ENCODE data around the gene EDN1. TPM values are rescaled to one million over a fixed set of nuclear protein-coding genes. Genes with fewer than 3 reads are reported as not detected.

Gene EDN1
- total and polyA plus RNA-seq, 10 of the 15 experiments (the other 5 are each of a cell fraction or from before 2014, with no cell fraction given): 2.0 to 6.6 (median 3.1) TPM

DNA sequence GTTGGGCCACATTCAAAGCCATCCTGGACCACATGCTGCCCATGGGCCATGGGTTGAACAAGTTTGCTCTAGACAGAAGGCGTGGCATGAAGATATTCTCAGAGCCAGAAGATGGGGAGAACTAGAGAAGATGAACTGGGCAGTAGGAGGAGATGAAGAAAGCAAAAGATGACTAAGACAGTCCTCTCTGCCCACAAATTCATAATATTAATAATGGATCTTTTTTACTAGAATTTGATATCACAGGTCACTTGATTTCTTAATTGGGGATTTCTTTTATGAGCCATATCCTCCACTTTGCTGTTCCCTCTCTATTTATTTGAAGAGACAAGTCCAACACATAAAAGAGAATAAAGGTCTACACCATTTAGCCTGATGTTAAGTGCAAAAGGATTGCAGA lies 25.5 kb upstream of the EDN1 start (continued):
- TF ChIP-seq, protein P1, sequence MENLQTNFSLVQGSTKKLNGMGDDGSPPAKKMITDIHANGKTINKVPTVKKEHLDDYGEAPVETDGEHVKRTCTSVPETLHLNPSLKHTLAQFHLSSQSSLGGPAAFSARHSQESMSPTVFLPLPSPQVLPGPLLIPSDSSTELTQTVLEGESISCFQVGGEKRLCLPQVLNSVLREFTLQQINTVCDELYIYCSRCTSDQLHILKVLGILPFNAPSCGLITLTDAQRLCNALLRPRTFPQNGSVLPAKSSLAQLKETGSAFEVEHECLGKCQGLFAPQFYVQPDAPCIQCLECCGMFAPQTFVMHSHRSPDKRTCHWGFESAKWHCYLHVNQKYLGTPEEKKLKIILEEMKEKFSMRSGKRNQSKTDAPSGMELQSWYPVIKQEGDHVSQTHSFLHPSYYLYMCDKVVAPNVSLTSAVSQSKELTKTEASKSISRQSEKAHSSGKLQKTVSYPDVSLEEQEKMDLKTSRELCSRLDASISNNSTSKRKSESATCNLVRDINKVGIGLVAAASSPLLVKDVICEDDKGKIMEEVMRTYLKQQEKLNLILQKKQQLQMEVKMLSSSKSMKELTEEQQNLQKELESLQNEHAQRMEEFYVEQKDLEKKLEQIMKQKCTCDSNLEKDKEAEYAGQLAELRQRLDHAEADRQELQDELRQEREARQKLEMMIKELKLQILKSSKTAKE (IDR thresholded peaks at IDR 0.05; ENCODE audit: low read depth, poor library complexity, severe bottlenecking): no peak
- no peak for TF ChIP-seq CREB1 (IDR thresholded peaks at IDR 0.05; ENCODE audit: low read depth)
- no peak for TF ChIP-seq CBX5 (IDR thresholded peaks at IDR 0.05; ENCODE audit: low read depth)
- TF ChIP-seq, protein P2, sequence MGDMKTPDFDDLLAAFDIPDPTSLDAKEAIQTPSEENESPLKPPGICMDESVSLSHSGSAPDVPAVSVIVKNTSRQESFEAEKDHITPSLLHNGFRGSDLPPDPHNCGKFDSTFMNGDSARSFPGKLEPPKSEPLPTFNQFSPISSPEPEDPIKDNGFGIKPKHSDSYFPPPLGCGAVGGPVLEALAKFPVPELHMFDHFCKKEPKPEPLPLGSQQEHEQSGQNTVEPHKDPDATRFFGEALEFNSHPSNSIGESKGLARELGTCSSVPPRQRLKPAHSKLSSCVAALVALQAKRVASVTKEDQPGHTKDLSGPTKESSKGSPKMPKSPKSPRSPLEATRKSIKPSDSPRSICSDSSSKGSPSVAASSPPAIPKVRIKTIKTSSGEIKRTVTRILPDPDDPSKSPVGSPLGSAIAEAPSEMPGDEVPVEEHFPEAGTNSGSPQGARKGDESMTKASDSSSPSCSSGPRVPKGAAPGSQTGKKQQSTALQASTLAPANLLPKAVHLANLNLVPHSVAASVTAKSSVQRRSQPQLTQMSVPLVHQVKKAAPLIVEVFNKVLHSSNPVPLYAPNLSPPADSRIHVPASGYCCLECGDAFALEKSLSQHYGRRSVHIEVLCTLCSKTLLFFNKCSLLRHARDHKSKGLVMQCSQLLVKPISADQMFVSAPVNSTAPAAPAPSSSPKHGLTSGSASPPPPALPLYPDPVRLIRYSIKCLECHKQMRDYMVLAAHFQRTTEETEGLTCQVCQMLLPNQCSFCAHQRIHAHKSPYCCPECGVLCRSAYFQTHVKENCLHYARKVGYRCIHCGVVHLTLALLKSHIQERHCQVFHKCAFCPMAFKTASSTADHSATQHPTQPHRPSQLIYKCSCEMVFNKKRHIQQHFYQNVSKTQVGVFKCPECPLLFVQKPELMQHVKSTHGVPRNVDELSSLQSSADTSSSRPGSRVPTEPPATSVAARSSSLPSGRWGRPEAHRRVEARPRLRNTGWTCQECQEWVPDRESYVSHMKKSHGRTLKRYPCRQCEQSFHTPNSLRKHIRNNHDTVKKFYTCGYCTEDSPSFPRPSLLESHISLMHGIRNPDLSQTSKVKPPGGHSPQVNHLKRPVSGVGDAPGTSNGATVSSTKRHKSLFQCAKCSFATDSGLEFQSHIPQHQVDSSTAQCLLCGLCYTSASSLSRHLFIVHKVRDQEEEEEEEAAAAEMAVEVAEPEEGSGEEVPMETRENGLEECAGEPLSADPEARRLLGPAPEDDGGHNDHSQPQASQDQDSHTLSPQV (IDR thresholded peaks at IDR 0.05): no peak
- TF ChIP-seq TCF3 (IDR thresholded peaks at IDR 0.05; ENCODE audit: borderline replicate concordance, insufficient read depth, low read depth, low read length): no peak

DNA sequence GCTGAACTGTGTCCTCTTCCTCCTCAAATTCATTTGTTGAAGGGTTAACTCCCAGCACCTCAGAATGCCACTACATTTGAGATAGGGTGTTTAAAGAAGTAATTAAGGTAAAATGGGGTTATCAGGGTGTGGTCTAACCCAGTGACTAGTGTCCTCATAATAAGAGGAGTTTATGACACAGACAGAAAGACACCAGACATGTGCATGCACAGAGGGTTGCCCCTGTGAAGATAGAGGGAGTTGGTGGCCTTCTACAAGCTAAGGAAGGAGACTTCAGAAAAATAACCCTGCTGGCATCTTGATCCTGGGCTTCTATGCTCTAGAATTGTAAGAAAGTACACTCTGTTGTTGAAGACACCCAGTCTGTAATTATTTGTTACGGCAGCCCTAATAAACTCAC lies 24.9 kb upstream of the EDN1 start:
- 100% methylated on average over 1 of the region's 1 CpG for WGBS (ENCODE audit: insufficient coverage, insufficient replicate concordance, low lambda C conversion rate, missing lambda C conversion rate)
- Histone ChIP-seq H3K4me2 (ENCODE audit: control insufficient read depth, insufficient read depth) (no peak overlapping the region), H3K4me3 (no peak overlapping the region), H3K79me2 (ENCODE audit: control insufficient read depth, insufficient read depth, low read length) (no peaks in the 10 kb centered on the region), H3K36me3 (ENCODE audit: control insufficient read depth in 2 of 2, insufficient read depth in 2 of 2, low read length in 1 of 2) (no peaks in the 10 kb centered on the region), H3K4me1 (ENCODE audit: control insufficient read depth, insufficient read depth, low read length) (peaks cover 5% of the 10 kb centered on the region), H2AFZ (ENCODE audit: control insufficient read depth, low read depth, low read length) (no peak overlapping the region), H3K27ac (ENCODE audit: control insufficient read depth, insufficient read depth) (no peak overlapping the region), H3K9ac (ENCODE audit: control insufficient read depth, insufficient read depth, low read length) (no peak overlapping the region), H3K27me3 (replicated peaks in 1 of 2; ENCODE audit: control insufficient read depth in 2 of 2, insufficient read depth in 2 of 2, low read length in 1 of 2) (no peaks in the 10 kb centered on the region), H4K20me1 (ENCODE audit: control insufficient read depth, insufficient read depth) (no peaks in the 10 kb centered on the region), H3K9me3 (replicated peaks; ENCODE audit: control insufficient read depth, insufficient read depth, low read length) (no peaks in the 10 kb centered on the region)
- intact Hi-C loops (cut with micrococcal nuclease; ENCODE audit: unreplicated experiment): no loop called here
- no peak for DNase-seq (ENCODE audit: low read depth, low spot score)
- ChIA-PET CTCF (interaction anchor here (0.8 kb wide), 1 partner anchor 9 kb away, joined by 3 read pairs; no protein-coding TSS in a partner anchor), RAD21 (ENCODE audit: unreplicated experiment) (no interaction called here), SMC1A (ENCODE audit: uncharacterized antibody, unreplicated experiment) (no interaction called here), POLR2A (no interaction called here)
- TF ChIP-seq SREBF2 (IDR thresholded peaks at IDR 0.05; ENCODE audit: low read length) (no peak), CHD4 (IDR thresholded peaks at IDR 0.05) (no peak), NR2F1 (conservative IDR thresholded peaks at IDR 0.05) (no peak), EGR1 (IDR thresholded peaks at IDR 0.05; ENCODE audit: borderline replicate concordance in 1 of 2, low read depth in 2 of 2, low read length in 2 of 2) (no peak)
- TF ChIP-seq, protein P3, sequence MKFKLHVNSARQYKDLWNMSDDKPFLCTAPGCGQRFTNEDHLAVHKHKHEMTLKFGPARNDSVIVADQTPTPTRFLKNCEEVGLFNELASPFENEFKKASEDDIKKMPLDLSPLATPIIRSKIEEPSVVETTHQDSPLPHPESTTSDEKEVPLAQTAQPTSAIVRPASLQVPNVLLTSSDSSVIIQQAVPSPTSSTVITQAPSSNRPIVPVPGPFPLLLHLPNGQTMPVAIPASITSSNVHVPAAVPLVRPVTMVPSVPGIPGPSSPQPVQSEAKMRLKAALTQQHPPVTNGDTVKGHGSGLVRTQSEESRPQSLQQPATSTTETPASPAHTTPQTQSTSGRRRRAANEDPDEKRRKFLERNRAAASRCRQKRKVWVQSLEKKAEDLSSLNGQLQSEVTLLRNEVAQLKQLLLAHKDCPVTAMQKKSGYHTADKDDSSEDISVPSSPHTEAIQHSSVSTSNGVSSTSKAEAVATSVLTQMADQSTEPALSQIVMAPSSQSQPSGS (IDR thresholded peaks at IDR 0.05; ENCODE audit: low read length): no peak
- TF ChIP-seq, protein P4, sequence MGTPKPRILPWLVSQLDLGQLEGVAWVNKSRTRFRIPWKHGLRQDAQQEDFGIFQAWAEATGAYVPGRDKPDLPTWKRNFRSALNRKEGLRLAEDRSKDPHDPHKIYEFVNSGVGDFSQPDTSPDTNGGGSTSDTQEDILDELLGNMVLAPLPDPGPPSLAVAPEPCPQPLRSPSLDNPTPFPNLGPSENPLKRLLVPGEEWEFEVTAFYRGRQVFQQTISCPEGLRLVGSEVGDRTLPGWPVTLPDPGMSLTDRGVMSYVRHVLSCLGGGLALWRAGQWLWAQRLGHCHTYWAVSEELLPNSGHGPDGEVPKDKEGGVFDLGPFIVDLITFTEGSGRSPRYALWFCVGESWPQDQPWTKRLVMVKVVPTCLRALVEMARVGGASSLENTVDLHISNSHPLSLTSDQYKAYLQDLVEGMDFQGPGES (IDR thresholded peaks at IDR 0.05): no peak
- BruUV-seq (replicated peaks): no TSS peak
- ATAC-seq: no peak
- in situ Hi-C loops (cut with MboI): no loop called here
- no peak for FAIRE-seq
